HL-60 (cell line): ENCODE measurements around the gene SLBP.

Experiments used
- CTCF ChIP-seq: IDR thresholded peaks from one replicate; pipeline ENCODE4 v1.5.1; 2011; ENCODE audit warnings: low read length, control low read depth, inconsistent platforms; ENCODE audit not compliant: insufficient read depth
- POLR2AphosphoS5 ChIP-seq: IDR thresholded peaks from 2 replicates; pipeline ENCODE4 v1.6.1; 2012; ENCODE audit warnings: low read depth
- SPI1 ChIP-seq: IDR thresholded peaks from 2 replicates; pipeline ENCODE4 v1.6.1; 2012; ENCODE audit warnings: low read depth, mild to moderate bottlenecking, borderline replicate concordance

- TF ChIP-seq CTCF (peak; percentile 35), SPI1 (no peak), POLR2AphosphoS5 (no peak)
Measured at GRCh38 chr4:1746265-1746691, 34.2 kb upstream of the SLBP start.
